ENCODE measurements around the gene SYNM. TPM values are rescaled to one million over a fixed set of nuclear protein-coding genes. Genes with fewer than 3 reads are reported as not detected.
"Not testable (repeated sequence)": the region's sequence is repeated elsewhere in the genome, so short reads cannot be mapped to it uniquely, and the experiment has no call there.

SYNM gene
- total and polyA plus RNA-seq, 2 experiments from 2014 or later: 5.4 to 8.0 TPM

GRCh38 chr15:99059010-99059981 is 45.6 kb upstream of the SYNM start:
- Histone ChIP-seq H3K27me3 (no peaks in the 10 kb centered on the region), H3K27ac (peak overlapping the region; percentile 85), H3K4me1 (ENCODE audit: low read depth) (peaks cover 20% of the 10 kb centered on the region), H3K9me3 (ENCODE audit: low read depth) (no peaks in the 10 kb centered on the region), H3K4me3 (peak overlapping the region; percentile 32), H3K36me3 (no peaks in the 10 kb centered on the region)
- peak; percentile 47 for TF ChIP-seq CTCF (IDR thresholded peaks at IDR 0.05; ENCODE audit: low read depth, low read length)
- peak; percentile 91 to 93 for DNase-seq (ENCODE audit: low read depth in 1 of 2, low spot score in 1 of 2)

- DNase-seq (ENCODE audit: low read depth in 1 of 2, low spot score in 1 of 2); H3K9me3 ChIP-seq (ENCODE audit: low read depth); H3K36me3 ChIP-seq; H3K4me3 ChIP-seq; H3K27ac ChIP-seq; H3K27me3 ChIP-seq: not testable (repeated sequence)
- peaks cover 20% of the 10 kb centered on the region for H3K4me1 ChIP-seq (ENCODE audit: low read depth)
Observed at GRCh38 chr15:99060186-99060585, 44.7 kb upstream of the SYNM start.

GRCh38 chr15:99062226-99062625 is 42.7 kb upstream of the SYNM start:
- Histone ChIP-seq H3K27ac (peak overlapping the region; percentile 26), H3K36me3 (no peaks in the 10 kb centered on the region), H3K27me3 (no peaks in the 10 kb centered on the region), H3K4me3 (no peak overlapping the region), H3K4me1 (ENCODE audit: low read depth) (peaks cover 20% of the 10 kb centered on the region), H3K9me3 (ENCODE audit: low read depth) (no peaks in the 10 kb centered on the region)
- no peak for DNase-seq (ENCODE audit: low read depth in 1 of 2, low spot score in 1 of 2)
- TF ChIP-seq CTCF (IDR thresholded peaks at IDR 0.05; ENCODE audit: low read depth, low read length): no peak

- no peak overlapping the region for H3K27ac ChIP-seq
- no peak for TF ChIP-seq CTCF (IDR thresholded peaks at IDR 0.05; ENCODE audit: low read depth, low read length)
Observed at GRCh38 chr15:99068186-99068585, 36.7 kb upstream of the SYNM start.

GRCh38 chr15:99070208-99070607 is 34.7 kb upstream of the SYNM start:
- H3K36me3 ChIP-seq: no peaks in the 10 kb centered on the region
- no peaks in the 10 kb centered on the region for H3K4me1 ChIP-seq (ENCODE audit: low read depth)
- TF ChIP-seq CTCF (IDR thresholded peaks at IDR 0.05; ENCODE audit: low read depth, low read length): no peak
- no peaks in the 10 kb centered on the region for H3K27me3 ChIP-seq
- no peaks in the 10 kb centered on the region for H3K9me3 ChIP-seq (ENCODE audit: low read depth)
- H3K4me3 ChIP-seq: no peak overlapping the region
- no peak for DNase-seq (ENCODE audit: low read depth in 1 of 2, low spot score in 1 of 2)
- H3K27ac ChIP-seq: no peak overlapping the region

More at GRCh38 chr15:99068186-99068585, 36.7 kb upstream of the SYNM start:
- DNase-seq (ENCODE audit: low read depth in 1 of 2, low spot score in 1 of 2): no peak
- Histone ChIP-seq H3K4me3 (no peak overlapping the region), H3K27me3 (no peaks in the 10 kb centered on the region), H3K4me1 (ENCODE audit: low read depth) (peaks cover 6% of the 10 kb centered on the region), H3K9me3 (ENCODE audit: low read depth) (no peaks in the 10 kb centered on the region), H3K36me3 (no peaks in the 10 kb centered on the region)

- DNase-seq (ENCODE audit: low read depth in 1 of 2, low spot score in 1 of 2): no peak
- no peak overlapping the region for H3K27ac ChIP-seq
- H3K9me3 ChIP-seq (ENCODE audit: low read depth): no peaks in the 10 kb centered on the region
- no peaks in the 10 kb centered on the region for H3K36me3 ChIP-seq
- no peaks in the 10 kb centered on the region for H3K27me3 ChIP-seq
- TF ChIP-seq CTCF (IDR thresholded peaks at IDR 0.05; ENCODE audit: low read depth, low read length): no peak
- H3K4me1 ChIP-seq (ENCODE audit: low read depth): no peaks in the 10 kb centered on the region
- H3K4me3 ChIP-seq: no peak overlapping the region
Observed at GRCh38 chr15:99071091-99071680, 33.7 kb upstream of the SYNM start.

Measured in cardiac muscle cell (in vitro differentiated cells and primary cell).